DND-41 (cell line): ENCODE data around the gene CALM1.

Source experiments
- ATAC-seq: fragments of 200-7000 bp; cut with Tn5 transposase; 3 replicates; pipeline ENCODE4 v1.9.1; 2021; ENCODE audit warnings: low read depth; ENCODE audit not compliant: insufficient read depth
- DNase-seq: peaks from one replicate; pipeline ENCODE4 v3.0.0-alpha.2; 2020
- H2AFZ ChIP-seq: 2 replicates; pipeline ENCODE4 v1.6.0; 2012; ENCODE audit warnings: low read depth, low read length
- H3K27ac ChIP-seq: 2 replicates; pipeline ENCODE4 v1.5.1; 2012; ENCODE audit warnings: low read length, inconsistent platforms
- H3K27me3 ChIP-seq: fragments of 200-600 bp; sonication (generic); 2 replicates; pipeline ENCODE4 v1.6.0; 2012; ENCODE audit warnings: low read length, mild to moderate bottlenecking, inconsistent platforms; ENCODE audit not compliant: insufficient read depth, poor library complexity
- H3K36me3 ChIP-seq: 2 replicates; pipeline ENCODE4 v1.5.1; 2012; ENCODE audit warnings: low read length, inconsistent platforms; ENCODE audit not compliant: insufficient read depth
- H3K4me1 ChIP-seq: 2 replicates; pipeline ENCODE4 v1.5.1; 2012; ENCODE audit warnings: mild to moderate bottlenecking, low read length; ENCODE audit not compliant: insufficient read depth
- H3K4me2 ChIP-seq: 2 replicates; pipeline ENCODE4 v1.6.0; 2012; ENCODE audit warnings: mild to moderate bottlenecking, moderate library complexity, low read length, inconsistent platforms; ENCODE audit not compliant: insufficient read depth
- H3K4me3 ChIP-seq, 2 experiments: fragments of 200-600 bp in 1 of 2; shearing (Covaris generic) in 1 of 2; 2 replicates each; pipeline ENCODE4 v1.5.1; 2012 to 2016; ENCODE audit warnings: inconsistent platforms in 2 of 2, low read length in 2 of 2, mild to moderate bottlenecking in 2 of 2, low read depth in 1 of 2, moderate library complexity in 1 of 2
- H3K79me2 ChIP-seq: 2 replicates; pipeline ENCODE4 v1.6.0; 2012; ENCODE audit warnings: low read length, inconsistent platforms; ENCODE audit not compliant: insufficient read depth
- H3K9ac ChIP-seq: 2 replicates; pipeline ENCODE4 v1.6.0; 2012; ENCODE audit warnings: low read depth, mild to moderate bottlenecking, inconsistent platforms, low read length, moderate library complexity
- H3K9me3 ChIP-seq: 2 replicates; pipeline ENCODE4 v1.5.1; 2012; ENCODE audit warnings: low read length, moderate library complexity, mild to moderate bottlenecking, inconsistent platforms; ENCODE audit not compliant: insufficient read depth, severe bottlenecking
- H4K20me1 ChIP-seq: 2 replicates; pipeline ENCODE4 v1.6.0; 2012; ENCODE audit warnings: low read length; ENCODE audit not compliant: insufficient read depth
- CTCF ChIP-seq: IDR thresholded peaks from 2 replicates; pipeline ENCODE4 v1.5.1; 2012; ENCODE audit warnings: borderline replicate concordance, low read length, moderate library complexity, mild to moderate bottlenecking; ENCODE audit not compliant: poor library complexity, severe bottlenecking; ENCODE audit errors: extremely low read depth
- EZH2 ChIP-seq: IDR thresholded peaks from 3 replicates; pipeline ENCODE4 v1.6.1; 2012; ENCODE audit warnings: borderline replicate concordance, low read depth, mild to moderate bottlenecking, moderate library complexity, low read length, inconsistent platforms; ENCODE audit not compliant: severe bottlenecking

The CALM1 gene

GRCh38 chr14:90455100-90455571, 58.3 kb downstream of the CALM1 start:
- Histone ChIP-seq H3K9ac (no peak overlapping the region), H3K27me3 (no peaks in the 10 kb centered on the region), H3K27ac (no peak overlapping the region), H3K36me3 (no peaks in the 10 kb centered on the region), H4K20me1 (peaks cover 3% of the 10 kb centered on the region; the same call in 1 of the 2 replicates), H3K4me3 (no peak overlapping the region), H2AFZ (no peak overlapping the region), H3K9me3 (no peaks in the 10 kb centered on the region), H3K4me1 (no peaks in the 10 kb centered on the region), H3K79me2 (no peaks in the 10 kb centered on the region), H3K4me2 (no peak overlapping the region)
- DNase-seq (no peak), ATAC-seq (no peak)
- TF ChIP-seq CTCF (no peak), EZH2 (no peak)

- Histone ChIP-seq H3K4me2 (no peak overlapping the region), H3K4me3 (no peak overlapping the region), H3K36me3 (no peaks in the 10 kb centered on the region), H3K9me3 (no peaks in the 10 kb centered on the region), H3K27ac (no peak overlapping the region), H3K9ac (no peak overlapping the region), H3K4me1 (no peaks in the 10 kb centered on the region), H3K79me2 (no peaks in the 10 kb centered on the region), H3K27me3 (no peaks in the 10 kb centered on the region), H4K20me1 (peaks cover 3% of the 10 kb centered on the region; the same call in 1 of the 2 replicates), H2AFZ (no peak overlapping the region)
- no peak for ATAC-seq
- TF ChIP-seq EZH2: no peak
- TF ChIP-seq CTCF: no peak
- DNase-seq: no peak
Measured at GRCh38 chr14:90456551-90456950, 59.7 kb downstream of the CALM1 start.

GRCh38 chr14:90457186-90457585, 60.4 kb downstream of the CALM1 start:
- Histone ChIP-seq H3K9ac (no peak overlapping the region), H3K4me1 (no peaks in the 10 kb centered on the region), H4K20me1 (peaks cover 3% of the 10 kb centered on the region; the same call in 1 of the 2 replicates), H3K9me3 (no peaks in the 10 kb centered on the region), H3K4me3 (no peak overlapping the region), H3K36me3 (no peaks in the 10 kb centered on the region), H3K27me3 (no peaks in the 10 kb centered on the region), H2AFZ (no peak overlapping the region), H3K4me2 (no peak overlapping the region), H3K27ac (no peak overlapping the region), H3K79me2 (no peaks in the 10 kb centered on the region)
- ATAC-seq: no peak
- no peak for TF ChIP-seq EZH2
- no peak for TF ChIP-seq CTCF
- no peak for DNase-seq
